K562 (cell line): Measurements from ENCODE around the gene ATP5F1A. TPM values are rescaled to one million over a fixed set of nuclear protein-coding genes. Genes with fewer than 3 reads are reported as not detected.

Experiments
- ATAC-seq: fragments of 200-7000 bp; cut with Tn5 transposase; 3 replicates; pipeline ENCODE4 v1.9.1; 2020; ENCODE audit warnings: moderate library complexity
- BruUV-seq: library from RNA; stranded (reverse); fragments of 400-500 nt; replicated peaks from 2 replicates; lab custom pipeline; 2021; lab: Mats Ljungman, UMichigan
- CTCF ChIA-PET: fragments of 300-600 bp; formaldehyde crosslinking; extraction: SDS; loops from one replicate; lab custom pipeline; 2021; ENCODE audit warnings: low intra/inter-chr PET ratio; lab: Yijun Ruan, JAX
- POLR2A ChIA-PET: fragments of 300-600, 350-650 bp; sonication (Branson Sonifier 250); formaldehyde crosslinking; extraction: SDS; loops from one replicate; lab custom pipeline; 2021; ENCODE audit warnings: antibody characterized with exemption, inconsistent platforms; lab: Yijun Ruan, JAX
- DNase-seq, 4 experiments: peaks; one replicate each; pipeline versions ENCODE4 v3.0.0 to v3.0.0-alpha.2; 2011 to 2018; ENCODE audit warnings: low spot score in 3 of 4, mixed read lengths in 3 of 4; ENCODE audit errors: extremely low read depth in 1 of 4
- FAIRE-seq: peaks from 2 replicates; lab custom pipeline; 2011; peaks lifted over from hg19 to GRCh38; lab: Jason Lieb, UNC
- H2AFZ ChIP-seq: 2 replicates; pipeline ENCODE4 v1.6.0; 2011; ENCODE audit warnings: low read depth, low read length, control low read depth, inconsistent platforms
- H3K27ac ChIP-seq: fragments of 200-600 bp; 3 replicates; pipeline ENCODE4 v1.8.0; 2011; ENCODE audit warnings: low read depth, mild to moderate bottlenecking, control low read depth, inconsistent platforms, low read length, moderate library complexity, mixed read lengths; ENCODE audit errors: extremely low read depth
- H3K27me3 ChIP-seq, 2 experiments: fragments of 300-600 bp in 1 of 2; 2 replicates in 1 of 2; 3 replicates in 1 of 2; pipeline versions ENCODE4 v1.6.0 to v1.8.0; 2011; ENCODE audit warnings: inconsistent platforms in 2 of 2, low read length in 2 of 2, mild to moderate bottlenecking in 1 of 2, mixed read lengths in 1 of 2, moderate library complexity in 1 of 2; ENCODE audit not compliant: control insufficient read depth in 2 of 2, insufficient read depth in 2 of 2
- H3K36me3 ChIP-seq: fragments of 300-600 bp; 3 replicates; pipeline ENCODE4 v1.8.0; 2011; ENCODE audit warnings: mild to moderate bottlenecking, low read length, inconsistent platforms; ENCODE audit not compliant: control insufficient read depth, insufficient read depth
- H3K4me1 ChIP-seq, 2 experiments: fragments of 200-600 bp in 1 of 2; replicated peaks in 1 of 2; 2 replicates in 1 of 2; 3 replicates in 1 of 2; pipeline versions ENCODE4 v1.5.1 to v1.8.0; 2011; ENCODE audit warnings: inconsistent platforms in 2 of 2, low read length in 2 of 2, mild to moderate bottlenecking in 1 of 2, mixed read lengths in 1 of 2, moderate library complexity in 1 of 2; ENCODE audit not compliant: control insufficient read depth in 2 of 2, insufficient read depth in 2 of 2
- H3K4me2 ChIP-seq: 2 replicates; pipeline ENCODE4 v1.6.1; 2011; ENCODE audit warnings: low read length, control low read depth, inconsistent platforms, mixed read lengths; ENCODE audit not compliant: insufficient read depth
- H3K4me3 ChIP-seq: fragments of 200-600 bp; sonication (generic), shearing (Covaris generic); 2 replicates; pipeline ENCODE4 v1.5.1; 2016; ENCODE audit warnings: control low read depth, inconsistent platforms
- H3K79me2 ChIP-seq: fragments of 200-600 bp; 3 replicates; pipeline ENCODE4 v1.8.0; 2011; ENCODE audit warnings: low read length, inconsistent platforms; ENCODE audit not compliant: control insufficient read depth, insufficient read depth
- H3K9ac ChIP-seq, 2 experiments: 2 replicates each; pipeline versions ENCODE4 v1.6.0 to v1.6.1; 2011; ENCODE audit warnings: low read depth in 2 of 2, low read length in 2 of 2, control low read depth in 1 of 2, inconsistent platforms in 1 of 2, mild to moderate bottlenecking in 1 of 2, mixed read lengths in 1 of 2; ENCODE audit not compliant: insufficient read depth in 1 of 2
- H3K9me1 ChIP-seq: one replicate; pipeline ENCODE4 v1.6.0; 2011; ENCODE audit warnings: inconsistent platforms, mild to moderate bottlenecking, low read length, moderate library complexity; ENCODE audit not compliant: control insufficient read depth, insufficient read depth
- H3K9me3 ChIP-seq: replicated peaks from 2 replicates; pipeline ENCODE4 v1.5.1; 2011; ENCODE audit warnings: low read depth, low read length, inconsistent platforms; ENCODE audit not compliant: control insufficient read depth, insufficient read depth
- H4K20me1 ChIP-seq: replicated peaks from 2 replicates; pipeline ENCODE4 v1.6.1; 2011; ENCODE audit warnings: low read length, inconsistent platforms, mixed read lengths; ENCODE audit not compliant: control insufficient read depth, insufficient read depth
- FOXA1 ChIP-seq: fragments of 450-650 bp; IDR thresholded peaks from 2 replicates; pipeline ENCODE4 v1.6.1; 2016; ENCODE audit warnings: mild to moderate bottlenecking, borderline replicate concordance
- GTF2B ChIP-seq: IDR thresholded peaks from 2 replicates; pipeline ENCODE4 v1.6.1; 2011; ENCODE audit not compliant: insufficient read length; ENCODE audit errors: extremely low read depth
- ILK ChIP-seq: fragments of 450-650 bp; IDR thresholded peaks from 2 replicates; pipeline ENCODE4 v1.6.1; 2016; ENCODE audit warnings: missing genetic modification characterization, low read depth, mild to moderate bottlenecking, missing compliant biosample characterization, moderate library complexity, borderline replicate concordance
- KLF13 ChIP-seq: fragments of 450-650 bp; IDR thresholded peaks from 2 replicates; pipeline ENCODE4 v1.6.1; 2016; ENCODE audit warnings: missing genetic modification characterization, low read depth, mild to moderate bottlenecking, missing compliant biosample characterization, moderate library complexity, borderline replicate concordance
- THRAP3 ChIP-seq: fragments of 450-650 bp; IDR thresholded peaks from 2 replicates; pipeline ENCODE4 v1.6.1; 2016; ENCODE audit warnings: mild to moderate bottlenecking, inconsistent platforms, borderline replicate concordance
- ZNF561 ChIP-seq: fragments of 450-650 bp; formaldehyde crosslinking; conservative IDR thresholded peaks from 2 replicates; pipeline ENCODE4 v1.4.0; 2020; ENCODE audit warnings: mild to moderate bottlenecking, moderate library complexity
- WGBS: fragments of 100-300 bp; shearing (Covaris generic); methylation state at CpG from one replicate; pipeline ENCODE4 v1.1.6; 2016; ENCODE audit warnings: low coverage, mixed read lengths; ENCODE audit not compliant: insufficient coverage; ENCODE audit errors: missing lambda C conversion rate; 5-methylcytosine and 5-hydroxymethylcytosine counted together
- in situ Hi-C: fragments of 300-500 bp; cut with MboI; formaldehyde crosslinking; loops from 4 replicates; pipeline ENCODE4 v1.15.0; 2018; ENCODE audit warnings: inconsistent platforms, mixed read lengths
- intact Hi-C: fragments of 100-400 bp; cut with micrococcal nuclease; formaldehyde crosslinking; loops from 2 replicates; pipeline ENCODE4 v1.14.2; 2022
- polyA plus RNA-seq, 8 experiments: library from polyadenylated mRNA; depleted of rRNA in 4 of 8; stranded (reverse) in 5 of 8; unstranded in 3 of 8; fragments of >200 nt; fragmentation: Nextera tagmentation in 2 of 8; fragmentation: Illumina TruSeq in 1 of 8; extraction: Ambion mirVana in 2 of 8; extraction: Trizol in 1 of 8; gene quantifications; 2 replicates each; pipeline versions ENCODE4 v1.2.1 to v1.2.3, GENCODE V29; 2011 to 2014; ENCODE audit warnings: inconsistent platforms in 1 of 8, missing spikeins in 1 of 8
- total RNA-seq, 7 experiments: library from RNA; depleted of rRNA in 6 of 7; stranded (reverse); fragments of >200 nt in 6 of 7; fragmentation: Illumina TruSeq in 2 of 7; extraction: Trizol in 2 of 7; gene quantifications; 2 replicates each; pipeline versions ENCODE4 v1.2.1 to v1.2.3, GENCODE V29; 2011 to 2021; ENCODE audit warnings: low replicate concordance in 1 of 7

Gene ATP5F1A
- total and polyA plus RNA-seq, 9 of the 15 experiments (the other 6 are each of a cell fraction or from before 2014, with no cell fraction given), result 377 to 762 (median 490) TPM

- peaks cover 10 to 40% of the 10 kb centered on the region in 2 experiments; a peak in 4 of 5 replicates for H3K4me1 ChIP-seq
- no peaks in the 10 kb centered on the region for H4K20me1 ChIP-seq
- BruUV-seq, result no TSS peak
- H2AFZ ChIP-seq, result no peak overlapping the region
- no peaks in the 10 kb centered on the region for H3K9me1 ChIP-seq
- FAIRE-seq, result peak; percentile 66
- no peaks in the 10 kb centered on the region for H3K9me3 ChIP-seq
- 31% methylated on average over 1 of the region's 1 CpG for WGBS
- ChIA-PET CTCF (no interaction called here), POLR2A (interaction anchor here (0.6 to 1.6 kb wide), 3 partner anchors 9 to 109 kb away, joined by 3 to 4 read pairs (median 4); no protein-coding TSS in a partner anchor)
- peak overlapping the region; percentile 10 to 14; a peak in 2 of 4 replicates for H3K9ac ChIP-seq
- DNase-seq, result no peak
- intact Hi-C loops (no loop called here), in situ Hi-C loops (no loop called here)
- TF ChIP-seq KLF13 (tag) (no peak), ZNF561 (CRISPR knock-in tag) (no peak), ILK (tag) (no peak), GTF2B (no peak), FOXA1 (no peak), THRAP3 (no peak)
- H3K4me2 ChIP-seq, result peak overlapping the region; percentile 62
- no peak overlapping the region for H3K4me3 ChIP-seq
- H3K79me2 ChIP-seq, result peaks cover 52% of the 10 kb centered on the region
- ATAC-seq, result peak; percentile 3; the same call in 1 of the 3 replicates
- peak overlapping the region; percentile 96 for H3K27ac ChIP-seq
- H3K27me3 ChIP-seq, result no peaks in the 10 kb centered on the region
- H3K36me3 ChIP-seq, result peaks cover 2% of the 10 kb centered on the region; the same call in 2 of the 3 replicates
Measured at GRCh38 chr18:46061796-46062195, 36.3 kb downstream of the ATP5F1A start.
